Stomach (tissue), 9 donors: Measurements from ENCODE around the gene SPATA4. TPM values are rescaled to one million over a fixed set of nuclear protein-coding genes. Genes with fewer than 3 reads are reported as not detected.

ENCODE experiments used
- DNase-seq, 2 donors: peaks; one replicate each; pipeline versions ENCODE4 v3.0.0 to v3.0.0-alpha.2; 2013 to 2019
- H3K27ac ChIP-seq, 5 donors: fragments of 200-600 bp in 4 of 5; sonication (generic) in 4 of 5; one replicate each; pipeline ENCODE4 v1.5.1; 2013 to 2019; ENCODE audit warnings: mild to moderate bottlenecking in 1 of 5, moderate library complexity in 1 of 5
- H3K27me3 ChIP-seq, 3 donors: fragments of 200-600 bp; sonication (generic); one replicate each; pipeline ENCODE4 v1.5.1; 2017 to 2019; ENCODE audit warnings: mixed run types in 1 of 3
- H3K36me3 ChIP-seq, 4 donors: fragments of 200-600 bp; sonication (generic); 1 replicate in 3 of 4; 2 replicates in 1 of 4; pipeline ENCODE4 v1.5.1; 2016 to 2019
- H3K4me1 ChIP-seq, 4 donors: fragments of 200-600 bp; sonication (generic); one replicate each; pipeline ENCODE4 v1.5.1; 2016 to 2019
- H3K4me3 ChIP-seq, 4 donors: fragments of 200-600 bp; sonication (generic) in 3 of 4; one replicate each; pipeline ENCODE4 v1.5.1; 2016 to 2019; ENCODE audit warnings: mild to moderate bottlenecking in 1 of 4
- H3K9me3 ChIP-seq, 4 donors: fragments of 200-600 bp; sonication (generic); one replicate each; pipeline ENCODE4 v1.5.1; 2016 to 2019
- CTCF ChIP-seq, 7 experiments: fragments of 450-650 bp in 4 of 7; fragments of 200-600 bp in 3 of 7; sonication (generic) in 3 of 7; IDR thresholded peaks; one replicate each; pipeline ENCODE4 v1.5.1; 2016 to 2019; ENCODE audit warnings: antibody characterized with exemption in 7 of 7, control low read depth in 2 of 7, mild to moderate bottlenecking in 1 of 7
- EP300 ChIP-seq: sonication (generic); formaldehyde crosslinking; IDR thresholded peaks from one replicate; pipeline ENCODE4 v1.6.1; 2017; ENCODE audit warnings: antibody characterized with exemption
- POLR2A ChIP-seq, 4 donors: fragments of 450-650 bp; IDR thresholded peaks; one replicate each; pipeline ENCODE4 v1.6.1; 2016; ENCODE audit warnings: antibody characterized with exemption in 4 of 4, control low read depth in 2 of 4, mild to moderate bottlenecking in 1 of 4, moderate library complexity in 1 of 4
- POLR2AphosphoS5 ChIP-seq, 3 donors: sonication (generic); formaldehyde crosslinking; IDR thresholded peaks; one replicate each; pipeline ENCODE4 v1.6.1; 2016; ENCODE audit warnings: antibody characterized with exemption in 3 of 3
- WGBS, 5 donors: extraction: QIAGEN DNeasy Blood & Tissue Kit in 3 of 5; methylation state at CpG; one replicate each; pipeline versions ENCODE4 v1.1.5 to v1.1.7; 2013 to 2018; 5-methylcytosine and 5-hydroxymethylcytosine counted together
- intact Hi-C: fragments of 100-400 bp; cut with DNase I; formaldehyde crosslinking; loops from one replicate; pipeline ENCODE4 v1.15.1; 2023; ENCODE audit warnings: low total_unique reads
- polyA plus RNA-seq, 3 donors: library from polyadenylated mRNA; stranded (reverse); fragments of 200-250 nt; gene quantifications; one replicate each; pipeline ENCODE4 v1.2.3, GENCODE V29; 2013
- total RNA-seq, 5 donors: library from RNA; depleted of rRNA; stranded (reverse); fragments of >200 nt; gene quantifications; one replicate each; pipeline versions ENCODE4 v1.1.0 to v1.2.3, GENCODE V29; 2014 to 2016
- donor health status: healthy with polysubstance abuse.
- donor health status: Bipolar disorder and iron deficiency.
- donor health status: healthy.

SPATA4 gene
- total and polyA plus RNA-seq, 8 donors, result 0.13 TPM; not detected in 7

- intact Hi-C loops, result no loop called here
- peaks cover 0 to 21% (median 0%) of the 10 kb centered on the region in 4 donors for H3K4me1 ChIP-seq
- H3K27me3 ChIP-seq, result no peaks in the 10 kb centered on the region
- no peaks in the 10 kb centered on the region for H3K9me3 ChIP-seq
- H3K27ac ChIP-seq, result peak overlapping the region in 1 of 5 donors; percentile 40
- no peak for DNase-seq
- no peak overlapping the region for H3K4me3 ChIP-seq
- WGBS, 5 donors, result 54 to 60% (median 57%) methylated on average over 2 of the region's 2 CpGs
- TF ChIP-seq POLR2AphosphoS5 (IDR thresholded peaks at IDR 0.05), result no peak
- no peak for TF ChIP-seq POLR2A (IDR thresholded peaks at IDR 0.05)
- TF ChIP-seq EP300, result no peak
- TF ChIP-seq CTCF (IDR thresholded peaks at IDR 0.05), result no peak
- no peaks in the 10 kb centered on the region for H3K36me3 ChIP-seq
Measured at GRCh38 chr4:176186067-176186466, 9.3 kb downstream of the SPATA4 start.

GRCh38 chr4:176185051-176185450, 10.3 kb downstream of the SPATA4 start:
- TF ChIP-seq POLR2AphosphoS5 (IDR thresholded peaks at IDR 0.05) (peak in 2 of 3 donors; percentile 12 to 19), EP300 (no peak), POLR2A (IDR thresholded peaks at IDR 0.05) (no peak), CTCF (IDR thresholded peaks at IDR 0.05) (no peak)
- Histone ChIP-seq H3K4me1 (peaks cover 0 to 16% (median 0%) of the 10 kb centered on the region in 4 donors), H3K9me3 (no peaks in the 10 kb centered on the region), H3K27ac (peak overlapping the region in 1 of 5 donors; percentile 44), H3K36me3 (no peaks in the 10 kb centered on the region), H3K27me3 (no peaks in the 10 kb centered on the region), H3K4me3 (no peak overlapping the region)
- intact Hi-C loops, result no loop called here
- no peak for DNase-seq
- WGBS, 5 donors, result 22 to 38% (median 31%) methylated on average over 1 of the region's 1 CpG

- TF ChIP-seq EP300, result no peak
- intact Hi-C loops, result no loop called here
- no peak for DNase-seq
- Histone ChIP-seq H3K36me3 (peaks cover 0 to 5% (median 0%) of the 10 kb centered on the region in 4 donors), H3K4me1 (no peaks in the 10 kb centered on the region), H3K9me3 (no peaks in the 10 kb centered on the region), H3K4me3 (no peak overlapping the region), H3K27ac (no peak overlapping the region), H3K27me3 (no peaks in the 10 kb centered on the region)
- 94 to 99% (median 96%) methylated on average over 3 of the region's 3 CpGs for WGBS, 5 donors
Measured at GRCh38 chr4:176163041-176163440, 32.3 kb downstream of the SPATA4 start.

- WGBS, 5 donors, result 93 to 97% (median 95%) methylated on average over 5 of the region's 5 CpGs
- Histone ChIP-seq H3K27me3 (no peaks in the 10 kb centered on the region), H3K9me3 (no peaks in the 10 kb centered on the region), H3K36me3 (peaks cover 0 to 5% (median 0%) of the 10 kb centered on the region in 4 donors), H3K4me1 (peaks cover 0 to 9% (median 0%) of the 10 kb centered on the region in 4 donors), H3K27ac (no peak overlapping the region), H3K4me3 (no peak overlapping the region)
- TF ChIP-seq CTCF (IDR thresholded peaks at IDR 0.05) (no peak), POLR2AphosphoS5 (IDR thresholded peaks at IDR 0.05) (no peak), POLR2A (IDR thresholded peaks at IDR 0.05) (no peak), EP300 (no peak)
- intact Hi-C loops, result no loop called here
- DNase-seq, result no peak
Measured at GRCh38 chr4:176156656-176157055, 38.7 kb downstream of the SPATA4 start.

- peak in 1 of 2 donors; percentile 9 for DNase-seq
- H3K4me1 ChIP-seq, result peaks cover 0 to 9% (median 0%) of the 10 kb centered on the region in 4 donors
- intact Hi-C loops, result no loop called here
- no peaks in the 10 kb centered on the region for H3K36me3 ChIP-seq
- TF ChIP-seq POLR2AphosphoS5 (IDR thresholded peaks at IDR 0.05) (no peak), EP300 (no peak), CTCF (IDR thresholded peaks at IDR 0.05) (no peak), POLR2A (IDR thresholded peaks at IDR 0.05) (no peak)
- H3K27me3 ChIP-seq, result no peaks in the 10 kb centered on the region
- peak overlapping the region in 1 of 5 donors; percentile 7 for H3K27ac ChIP-seq
- no peaks in the 10 kb centered on the region for H3K9me3 ChIP-seq
- 60 to 70% (median 66%) methylated on average over 4 of the region's 4 CpGs for WGBS, 5 donors
- no peak overlapping the region for H3K4me3 ChIP-seq
Measured at GRCh38 chr4:176153124-176153523, 42.3 kb downstream of the SPATA4 start.
